Coronary artery (tissue), 2 donors: ENCODE measurements around the gene APOBEC3A.
A peak's percentile ranks its signal among the peaks of the same experiment; 100 is the strongest.
"Not testable (repeated sequence)": the region's sequence is repeated elsewhere in the genome, so short reads cannot be mapped to it uniquely, and the experiment has no call there.

Experiments
- DNase-seq: peaks from one replicate; pipeline ENCODE4 v3.0.0-alpha.2; 2017; ENCODE audit warnings: low spot score
- H3K27ac ChIP-seq, 2 donors: fragments of 200-600 bp; sonication (generic); one replicate each; pipeline ENCODE4 v1.5.1; 2016 to 2019
- H3K4me3 ChIP-seq: fragments of 200-600 bp; sonication (generic); 2 replicates; pipeline ENCODE4 v1.5.1; 2016; ENCODE audit warnings: mild to moderate bottlenecking, moderate library complexity
- TF ChIP-seq, protein P1 (sequence below): fragments of 200-600 bp; sonication (generic); IDR thresholded peaks from one replicate; pipeline ENCODE4 v1.5.1; 2019; ENCODE audit warnings: antibody characterized with exemption

The APOBEC3A gene

DNA sequence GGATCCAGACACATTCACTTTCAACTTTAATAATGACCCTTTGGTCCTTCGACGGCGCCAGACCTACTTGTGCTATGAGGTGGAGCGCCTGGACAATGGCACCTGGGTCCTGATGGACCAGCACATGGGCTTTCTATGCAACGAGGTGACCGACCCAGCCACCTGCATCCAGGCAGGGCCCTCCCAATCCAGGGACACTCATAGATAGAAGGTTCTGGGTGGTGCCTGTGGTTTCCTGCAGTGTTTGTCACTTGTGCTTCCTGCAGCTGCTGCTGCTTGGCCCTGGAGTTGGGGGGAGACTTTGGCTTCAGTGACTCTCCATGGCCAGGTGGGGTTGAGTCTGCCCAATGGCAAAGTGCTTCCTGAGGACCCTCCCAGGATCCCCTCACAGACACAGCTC, 32.1 kb downstream of the APOBEC3A start:
- no peak for DNase-seq
- Histone ChIP-seq H3K27ac (no peak overlapping the region), H3K4me3 (no peak overlapping the region)
- TF ChIP-seq, protein P1, sequence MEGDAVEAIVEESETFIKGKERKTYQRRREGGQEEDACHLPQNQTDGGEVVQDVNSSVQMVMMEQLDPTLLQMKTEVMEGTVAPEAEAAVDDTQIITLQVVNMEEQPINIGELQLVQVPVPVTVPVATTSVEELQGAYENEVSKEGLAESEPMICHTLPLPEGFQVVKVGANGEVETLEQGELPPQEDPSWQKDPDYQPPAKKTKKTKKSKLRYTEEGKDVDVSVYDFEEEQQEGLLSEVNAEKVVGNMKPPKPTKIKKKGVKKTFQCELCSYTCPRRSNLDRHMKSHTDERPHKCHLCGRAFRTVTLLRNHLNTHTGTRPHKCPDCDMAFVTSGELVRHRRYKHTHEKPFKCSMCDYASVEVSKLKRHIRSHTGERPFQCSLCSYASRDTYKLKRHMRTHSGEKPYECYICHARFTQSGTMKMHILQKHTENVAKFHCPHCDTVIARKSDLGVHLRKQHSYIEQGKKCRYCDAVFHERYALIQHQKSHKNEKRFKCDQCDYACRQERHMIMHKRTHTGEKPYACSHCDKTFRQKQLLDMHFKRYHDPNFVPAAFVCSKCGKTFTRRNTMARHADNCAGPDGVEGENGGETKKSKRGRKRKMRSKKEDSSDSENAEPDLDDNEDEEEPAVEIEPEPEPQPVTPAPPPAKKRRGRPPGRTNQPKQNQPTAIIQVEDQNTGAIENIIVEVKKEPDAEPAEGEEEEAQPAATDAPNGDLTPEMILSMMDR, result no peak

DNA sequence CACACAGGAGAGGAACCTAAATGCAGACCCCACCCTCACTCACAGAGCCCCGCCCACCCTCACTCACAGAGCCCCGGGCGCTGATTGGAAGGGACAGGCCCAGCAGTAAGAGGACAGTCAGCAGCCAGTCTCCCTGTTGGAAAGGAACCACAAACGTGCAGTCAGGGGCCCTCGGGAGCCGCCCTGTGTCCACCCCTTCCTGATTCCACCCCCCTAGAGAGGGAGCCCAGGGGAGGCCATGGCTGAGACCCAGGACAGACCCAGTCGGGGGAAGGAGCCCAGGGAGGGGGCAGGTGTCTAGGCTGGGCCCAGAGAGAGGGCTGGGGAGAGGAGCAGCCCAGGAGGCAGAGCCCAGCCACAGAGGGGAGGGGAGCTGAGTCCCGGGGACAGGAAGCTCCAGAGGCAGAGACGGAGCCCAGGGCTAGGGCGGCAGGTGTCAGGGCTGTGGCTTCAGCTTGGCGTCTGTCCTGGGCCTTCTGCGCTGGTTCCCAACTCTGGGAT, 35.5 kb downstream of the APOBEC3A start:
- not testable (repeated sequence) for H3K4me3 ChIP-seq, DNase-seq, H3K27ac ChIP-seq

DNA sequence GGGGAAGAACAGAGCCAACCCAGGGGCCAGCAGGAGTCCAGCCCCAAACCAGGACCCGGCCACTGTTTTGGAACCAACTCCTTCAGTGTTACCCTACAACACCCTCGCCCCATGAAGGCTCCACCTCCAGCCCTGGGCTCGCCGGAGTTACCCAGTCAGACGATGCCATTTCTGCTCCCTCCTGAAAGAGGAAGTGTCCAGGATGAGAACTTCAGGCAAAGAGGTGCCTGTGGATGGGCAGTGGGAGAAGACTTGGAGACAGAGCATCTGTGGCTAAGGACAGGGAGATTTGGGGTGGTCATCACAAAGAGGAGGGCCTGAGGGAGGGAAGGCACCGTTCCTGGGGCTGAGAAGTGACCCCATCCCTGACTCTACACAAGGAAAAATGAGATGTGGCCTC, 38.7 kb downstream of the APOBEC3A start:
- DNase-seq, result no peak
- TF ChIP-seq, protein P1, result no peak
- H3K27ac ChIP-seq, result no peak overlapping the region
- no peak overlapping the region for H3K4me3 ChIP-seq

DNA sequence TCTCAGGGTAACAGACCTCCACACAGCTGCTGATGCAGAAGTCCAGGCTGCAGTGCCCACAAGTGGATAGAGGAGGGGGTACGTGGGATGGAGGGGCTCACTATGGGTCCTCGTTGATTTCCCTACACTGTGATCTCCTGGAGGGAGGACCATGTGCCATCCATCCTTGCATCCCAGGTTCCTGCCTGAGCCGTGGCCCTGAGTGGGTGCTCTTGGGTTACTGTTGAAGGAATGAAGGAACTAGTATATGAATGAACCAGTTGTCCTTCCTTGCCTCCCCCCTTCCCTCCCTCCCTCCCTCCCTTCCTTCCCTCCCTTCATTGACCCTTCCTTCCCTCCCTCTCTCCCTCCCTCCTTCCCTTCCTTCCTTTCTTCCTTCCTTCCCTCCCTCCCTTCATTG, 40.1 kb downstream of the APOBEC3A start:
- no peak for DNase-seq
- Histone ChIP-seq H3K4me3 (no peak overlapping the region), H3K27ac (no peak overlapping the region)
- TF ChIP-seq, protein P1, result no peak

DNA sequence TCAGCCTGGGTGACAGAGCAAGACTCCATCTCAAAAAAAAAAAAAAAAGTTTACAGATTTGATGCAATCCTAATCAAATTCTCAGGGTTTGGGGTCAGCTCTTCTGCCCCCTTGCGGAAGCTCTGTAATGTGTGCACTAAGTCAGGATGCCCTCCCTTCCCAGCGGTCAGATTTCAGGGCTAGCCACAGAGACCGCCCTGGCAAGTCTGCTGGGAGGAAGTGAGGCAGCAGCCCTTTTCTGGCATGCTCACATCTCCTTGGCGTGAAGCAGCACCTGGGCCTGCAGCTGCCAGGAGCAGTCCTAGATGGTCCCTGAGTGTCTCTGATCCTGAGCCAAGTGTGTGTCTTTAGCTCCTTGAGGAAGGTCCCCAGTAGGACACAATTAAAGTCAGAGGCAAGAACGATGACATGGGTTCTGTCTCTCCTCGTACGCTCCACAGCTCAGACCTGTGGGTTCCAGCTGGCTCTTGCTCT, 45.8 kb downstream of the APOBEC3A start:
- no peak for DNase-seq
- Histone ChIP-seq H3K4me3 (no peak overlapping the region), H3K27ac (no peak overlapping the region)
- TF ChIP-seq, protein P1, result peak; percentile 75

DNA sequence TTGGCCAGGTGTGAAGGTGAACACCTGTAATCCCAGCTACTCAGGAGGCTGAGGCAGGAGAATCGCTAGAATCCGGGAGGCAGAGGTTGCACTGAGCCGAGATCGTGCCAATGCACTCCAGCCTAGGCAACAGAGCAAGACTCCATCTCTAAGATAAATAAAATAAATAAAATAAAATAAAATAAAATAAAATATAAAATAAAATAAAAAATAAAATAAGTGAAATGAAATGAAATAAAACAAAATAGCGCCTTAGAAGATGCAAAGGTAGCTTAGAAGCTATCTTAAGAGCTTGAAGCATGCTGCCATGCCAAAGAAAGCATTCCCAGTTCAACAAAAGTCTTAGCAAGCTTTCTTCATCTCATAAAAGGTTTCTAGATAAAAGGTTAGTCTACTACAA, 49.8 kb downstream of the APOBEC3A start:
- TF ChIP-seq, protein P1, result no peak
- DNase-seq, result no peak
- Histone ChIP-seq H3K27ac (no peak overlapping the region), H3K4me3 (no peak overlapping the region)

DNA sequence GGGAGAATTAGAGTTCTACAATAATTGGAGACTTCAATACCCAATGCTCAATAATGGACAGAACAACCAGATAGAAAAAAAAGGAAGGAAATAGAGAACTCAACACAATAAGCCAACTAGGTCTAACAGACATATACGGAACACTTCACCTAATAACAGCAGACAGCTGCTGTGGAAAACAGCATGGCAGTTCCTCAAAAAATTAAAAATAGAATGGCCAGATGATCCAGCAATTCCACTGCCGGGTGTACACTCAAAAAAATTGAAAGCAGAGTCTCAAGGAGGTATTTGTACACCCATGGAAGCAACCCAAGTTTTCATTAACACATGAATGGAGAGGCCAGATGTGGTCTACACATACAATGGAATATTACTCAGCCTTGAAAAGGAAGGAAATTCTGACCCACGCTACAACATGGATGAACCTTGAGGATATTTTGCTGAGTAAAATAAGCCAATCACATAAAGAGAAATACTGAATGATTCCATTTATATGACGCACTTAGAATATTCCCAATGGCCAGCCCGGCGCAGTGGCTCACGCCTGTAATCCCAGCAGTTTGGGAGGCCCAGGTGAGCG, 51.0 kb downstream of the APOBEC3A start:
- not testable (repeated sequence) for H3K4me3 ChIP-seq, H3K27ac ChIP-seq, DNase-seq

DNA sequence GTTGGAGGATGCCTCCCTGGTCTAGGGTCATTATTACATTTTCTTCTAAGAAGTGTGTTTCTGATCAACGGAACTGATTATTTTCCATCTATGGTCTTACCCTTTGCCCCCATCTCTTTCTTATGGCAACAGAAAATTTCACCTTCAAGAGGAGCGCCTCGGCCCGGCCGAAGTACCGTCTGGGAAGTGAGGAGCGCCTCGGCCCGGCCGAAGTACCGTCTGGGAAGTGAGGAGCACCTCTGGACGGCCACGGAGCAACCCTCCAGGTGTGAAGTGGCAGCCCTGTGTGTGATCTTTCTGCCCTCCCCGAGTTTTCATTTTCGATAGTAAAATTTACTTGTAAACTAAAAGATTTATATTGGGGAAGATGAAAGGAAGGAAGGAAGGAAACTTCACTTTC, 53.5 kb downstream of the APOBEC3A start:
- DNase-seq, result no peak
- Histone ChIP-seq H3K4me3 (no peak overlapping the region), H3K27ac (no peak overlapping the region)
- TF ChIP-seq, protein P1, result no peak
